ENCODE measurements around the gene SMCO2.

DNA sequence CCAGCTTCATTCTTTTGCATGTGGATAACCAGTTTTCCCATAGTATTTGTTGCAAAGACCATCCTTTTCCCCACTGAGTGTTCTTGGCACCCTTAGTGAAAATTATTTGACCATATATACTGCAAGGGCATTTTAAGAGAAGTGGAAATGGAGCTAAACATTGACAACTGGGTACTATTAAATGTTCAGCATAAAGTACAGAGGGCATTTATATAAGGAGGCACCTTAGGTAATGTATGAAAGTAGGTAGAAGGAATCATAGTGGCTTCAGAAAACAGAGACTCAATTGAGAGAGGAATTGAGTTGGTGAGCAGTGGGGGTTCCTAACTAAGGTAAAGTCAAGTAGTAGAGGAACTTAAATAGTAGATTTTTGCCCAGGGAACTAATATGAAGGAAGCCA, 34.5 kb upstream of the SMCO2 start:
- TF ChIP-seq, protein P1, sequence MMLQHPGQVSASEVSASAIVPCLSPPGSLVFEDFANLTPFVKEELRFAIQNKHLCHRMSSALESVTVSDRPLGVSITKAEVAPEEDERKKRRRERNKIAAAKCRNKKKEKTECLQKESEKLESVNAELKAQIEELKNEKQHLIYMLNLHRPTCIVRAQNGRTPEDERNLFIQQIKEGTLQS (IDR thresholded peaks at IDR 0.05) = no peak
- TF ChIP-seq YY1 (IDR thresholded peaks at IDR 0.05) (no peak), SP1 (IDR thresholded peaks at IDR 0.05) (no peak), GABPA (IDR thresholded peaks at IDR 0.05 in 1 of 2, conservative IDR thresholded peaks at IDR 0.05 in 1 of 2) (no peak)
- TF ChIP-seq, protein P2, sequence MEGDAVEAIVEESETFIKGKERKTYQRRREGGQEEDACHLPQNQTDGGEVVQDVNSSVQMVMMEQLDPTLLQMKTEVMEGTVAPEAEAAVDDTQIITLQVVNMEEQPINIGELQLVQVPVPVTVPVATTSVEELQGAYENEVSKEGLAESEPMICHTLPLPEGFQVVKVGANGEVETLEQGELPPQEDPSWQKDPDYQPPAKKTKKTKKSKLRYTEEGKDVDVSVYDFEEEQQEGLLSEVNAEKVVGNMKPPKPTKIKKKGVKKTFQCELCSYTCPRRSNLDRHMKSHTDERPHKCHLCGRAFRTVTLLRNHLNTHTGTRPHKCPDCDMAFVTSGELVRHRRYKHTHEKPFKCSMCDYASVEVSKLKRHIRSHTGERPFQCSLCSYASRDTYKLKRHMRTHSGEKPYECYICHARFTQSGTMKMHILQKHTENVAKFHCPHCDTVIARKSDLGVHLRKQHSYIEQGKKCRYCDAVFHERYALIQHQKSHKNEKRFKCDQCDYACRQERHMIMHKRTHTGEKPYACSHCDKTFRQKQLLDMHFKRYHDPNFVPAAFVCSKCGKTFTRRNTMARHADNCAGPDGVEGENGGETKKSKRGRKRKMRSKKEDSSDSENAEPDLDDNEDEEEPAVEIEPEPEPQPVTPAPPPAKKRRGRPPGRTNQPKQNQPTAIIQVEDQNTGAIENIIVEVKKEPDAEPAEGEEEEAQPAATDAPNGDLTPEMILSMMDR (IDR thresholded peaks at IDR 0.05; ENCODE audit: low read depth, low read length, missing input control) = no peak
- TF ChIP-seq, protein P3, sequence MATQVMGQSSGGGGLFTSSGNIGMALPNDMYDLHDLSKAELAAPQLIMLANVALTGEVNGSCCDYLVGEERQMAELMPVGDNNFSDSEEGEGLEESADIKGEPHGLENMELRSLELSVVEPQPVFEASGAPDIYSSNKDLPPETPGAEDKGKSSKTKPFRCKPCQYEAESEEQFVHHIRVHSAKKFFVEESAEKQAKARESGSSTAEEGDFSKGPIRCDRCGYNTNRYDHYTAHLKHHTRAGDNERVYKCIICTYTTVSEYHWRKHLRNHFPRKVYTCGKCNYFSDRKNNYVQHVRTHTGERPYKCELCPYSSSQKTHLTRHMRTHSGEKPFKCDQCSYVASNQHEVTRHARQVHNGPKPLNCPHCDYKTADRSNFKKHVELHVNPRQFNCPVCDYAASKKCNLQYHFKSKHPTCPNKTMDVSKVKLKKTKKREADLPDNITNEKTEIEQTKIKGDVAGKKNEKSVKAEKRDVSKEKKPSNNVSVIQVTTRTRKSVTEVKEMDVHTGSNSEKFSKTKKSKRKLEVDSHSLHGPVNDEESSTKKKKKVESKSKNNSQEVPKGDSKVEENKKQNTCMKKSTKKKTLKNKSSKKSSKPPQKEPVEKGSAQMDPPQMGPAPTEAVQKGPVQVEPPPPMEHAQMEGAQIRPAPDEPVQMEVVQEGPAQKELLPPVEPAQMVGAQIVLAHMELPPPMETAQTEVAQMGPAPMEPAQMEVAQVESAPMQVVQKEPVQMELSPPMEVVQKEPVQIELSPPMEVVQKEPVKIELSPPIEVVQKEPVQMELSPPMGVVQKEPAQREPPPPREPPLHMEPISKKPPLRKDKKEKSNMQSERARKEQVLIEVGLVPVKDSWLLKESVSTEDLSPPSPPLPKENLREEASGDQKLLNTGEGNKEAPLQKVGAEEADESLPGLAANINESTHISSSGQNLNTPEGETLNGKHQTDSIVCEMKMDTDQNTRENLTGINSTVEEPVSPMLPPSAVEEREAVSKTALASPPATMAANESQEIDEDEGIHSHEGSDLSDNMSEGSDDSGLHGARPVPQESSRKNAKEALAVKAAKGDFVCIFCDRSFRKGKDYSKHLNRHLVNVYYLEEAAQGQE (IDR thresholded peaks at IDR 0.05) = no peak

Measured in liver (tissue), 3 donors.